K562 (cell line): ENCODE results near the gene CHST13. TPM values are rescaled to one million over a fixed set of nuclear protein-coding genes. Genes with fewer than 3 reads are reported as not detected.

Experiments used
- CAMTA2 ChIP-seq: fragments of 250-450 bp; sonication (Bioruptor Pico); conservative IDR thresholded peaks from 2 replicates; pipeline ENCODE4 v1.5.1; 2022
- NCOR1 ChIP-seq: fragments of 450-650 bp; IDR thresholded peaks from 2 replicates; pipeline ENCODE4 v1.6.1; 2016; ENCODE audit warnings: mild to moderate bottlenecking, moderate library complexity
- polyA plus RNA-seq, 8 experiments: library from polyadenylated mRNA; depleted of rRNA in 4 of 8; stranded (reverse) in 5 of 8; unstranded in 3 of 8; fragments of >200 nt; fragmentation: Nextera tagmentation in 2 of 8; fragmentation: Illumina TruSeq in 1 of 8; extraction: Ambion mirVana in 2 of 8; extraction: Trizol in 1 of 8; gene quantifications; 2 replicates each; pipeline versions ENCODE4 v1.2.1 to v1.2.3, GENCODE V29; 2011 to 2014; ENCODE audit warnings: inconsistent platforms in 1 of 8, missing spikeins in 1 of 8
- total RNA-seq, 7 experiments: library from RNA; depleted of rRNA in 6 of 7; stranded (reverse); fragments of >200 nt in 6 of 7; fragmentation: Illumina TruSeq in 2 of 7; extraction: Trizol in 2 of 7; gene quantifications; 2 replicates each; pipeline versions ENCODE4 v1.2.1 to v1.2.3, GENCODE V29; 2011 to 2021; ENCODE audit warnings: low replicate concordance in 1 of 7
- TF ChIP-seq, protein P1 (sequence below), 2 experiments: fragments of 450-650 bp; formaldehyde crosslinking in 1 of 2; IDR thresholded peaks; 2 replicates each; pipeline versions ENCODE4 v1.4.0 to v1.6.1; 2014 to 2020; ENCODE audit warnings: mild to moderate bottlenecking in 2 of 2, borderline replicate concordance in 1 of 2, low read depth in 1 of 2

Gene CHST13
- total and polyA plus RNA-seq, 9 of the 15 experiments (the other 6 are each of a cell fraction or from before 2014, with no cell fraction given): not detected

DNA sequence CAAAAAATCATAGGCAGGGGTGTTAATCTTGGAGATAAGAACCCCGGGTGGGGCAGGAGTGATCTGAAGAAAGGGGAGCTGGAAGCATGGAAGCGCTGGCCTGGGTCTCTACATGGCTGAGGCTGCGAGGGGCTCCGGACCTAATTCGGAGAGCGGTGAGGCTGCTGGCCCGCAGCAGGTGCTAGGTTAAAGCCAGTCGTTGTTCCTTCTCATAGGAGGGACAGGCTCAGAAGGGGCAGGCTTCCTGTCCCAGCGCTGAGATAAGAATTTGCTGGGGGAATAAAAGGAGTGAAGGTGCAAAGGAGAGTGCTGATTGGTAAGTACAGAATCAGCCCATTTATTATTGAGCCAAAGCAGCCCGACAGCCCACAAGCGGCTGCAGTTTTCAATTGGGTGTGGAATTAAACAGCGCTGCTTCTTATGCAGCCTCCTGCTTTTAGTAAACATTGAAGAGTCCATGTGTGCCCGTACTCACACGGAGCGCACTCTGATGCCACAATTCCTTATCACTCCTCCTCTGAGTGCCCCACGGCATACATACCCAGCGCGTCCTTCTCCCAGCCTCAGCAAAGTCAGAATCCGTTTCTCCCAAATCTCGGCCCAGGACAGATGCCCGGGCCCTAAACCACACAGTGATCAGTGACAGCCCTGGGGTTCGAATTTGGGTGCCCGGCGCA, 17.1 kb downstream of the CHST13 start (continued):
- TF ChIP-seq, protein P1, sequence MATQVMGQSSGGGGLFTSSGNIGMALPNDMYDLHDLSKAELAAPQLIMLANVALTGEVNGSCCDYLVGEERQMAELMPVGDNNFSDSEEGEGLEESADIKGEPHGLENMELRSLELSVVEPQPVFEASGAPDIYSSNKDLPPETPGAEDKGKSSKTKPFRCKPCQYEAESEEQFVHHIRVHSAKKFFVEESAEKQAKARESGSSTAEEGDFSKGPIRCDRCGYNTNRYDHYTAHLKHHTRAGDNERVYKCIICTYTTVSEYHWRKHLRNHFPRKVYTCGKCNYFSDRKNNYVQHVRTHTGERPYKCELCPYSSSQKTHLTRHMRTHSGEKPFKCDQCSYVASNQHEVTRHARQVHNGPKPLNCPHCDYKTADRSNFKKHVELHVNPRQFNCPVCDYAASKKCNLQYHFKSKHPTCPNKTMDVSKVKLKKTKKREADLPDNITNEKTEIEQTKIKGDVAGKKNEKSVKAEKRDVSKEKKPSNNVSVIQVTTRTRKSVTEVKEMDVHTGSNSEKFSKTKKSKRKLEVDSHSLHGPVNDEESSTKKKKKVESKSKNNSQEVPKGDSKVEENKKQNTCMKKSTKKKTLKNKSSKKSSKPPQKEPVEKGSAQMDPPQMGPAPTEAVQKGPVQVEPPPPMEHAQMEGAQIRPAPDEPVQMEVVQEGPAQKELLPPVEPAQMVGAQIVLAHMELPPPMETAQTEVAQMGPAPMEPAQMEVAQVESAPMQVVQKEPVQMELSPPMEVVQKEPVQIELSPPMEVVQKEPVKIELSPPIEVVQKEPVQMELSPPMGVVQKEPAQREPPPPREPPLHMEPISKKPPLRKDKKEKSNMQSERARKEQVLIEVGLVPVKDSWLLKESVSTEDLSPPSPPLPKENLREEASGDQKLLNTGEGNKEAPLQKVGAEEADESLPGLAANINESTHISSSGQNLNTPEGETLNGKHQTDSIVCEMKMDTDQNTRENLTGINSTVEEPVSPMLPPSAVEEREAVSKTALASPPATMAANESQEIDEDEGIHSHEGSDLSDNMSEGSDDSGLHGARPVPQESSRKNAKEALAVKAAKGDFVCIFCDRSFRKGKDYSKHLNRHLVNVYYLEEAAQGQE (IDR thresholded peaks at IDR 0.05; ENCODE audit: borderline replicate concordance): no peak
- TF ChIP-seq, protein P1 (CRISPR knock-in tag; IDR thresholded peaks at IDR 0.05; ENCODE audit: low read depth): no peak
- TF ChIP-seq NCOR1 (no peak), CAMTA2 (CRISPR knock-in tag) (no peak)
